TTC549 (cell line): Measurements from ENCODE around the gene DNAJC13.
"Not testable (repeated sequence)": the region's sequence is repeated elsewhere in the genome, so short reads cannot be mapped to it uniquely, and the experiment has no call there.

ENCODE experiments used
- FAIRE-seq: peaks from 2 replicates; lab custom pipeline; 2012; peaks lifted over from hg19 to GRCh38; lab: Jason Lieb, UNC

DNAJC13 gene, protein sequence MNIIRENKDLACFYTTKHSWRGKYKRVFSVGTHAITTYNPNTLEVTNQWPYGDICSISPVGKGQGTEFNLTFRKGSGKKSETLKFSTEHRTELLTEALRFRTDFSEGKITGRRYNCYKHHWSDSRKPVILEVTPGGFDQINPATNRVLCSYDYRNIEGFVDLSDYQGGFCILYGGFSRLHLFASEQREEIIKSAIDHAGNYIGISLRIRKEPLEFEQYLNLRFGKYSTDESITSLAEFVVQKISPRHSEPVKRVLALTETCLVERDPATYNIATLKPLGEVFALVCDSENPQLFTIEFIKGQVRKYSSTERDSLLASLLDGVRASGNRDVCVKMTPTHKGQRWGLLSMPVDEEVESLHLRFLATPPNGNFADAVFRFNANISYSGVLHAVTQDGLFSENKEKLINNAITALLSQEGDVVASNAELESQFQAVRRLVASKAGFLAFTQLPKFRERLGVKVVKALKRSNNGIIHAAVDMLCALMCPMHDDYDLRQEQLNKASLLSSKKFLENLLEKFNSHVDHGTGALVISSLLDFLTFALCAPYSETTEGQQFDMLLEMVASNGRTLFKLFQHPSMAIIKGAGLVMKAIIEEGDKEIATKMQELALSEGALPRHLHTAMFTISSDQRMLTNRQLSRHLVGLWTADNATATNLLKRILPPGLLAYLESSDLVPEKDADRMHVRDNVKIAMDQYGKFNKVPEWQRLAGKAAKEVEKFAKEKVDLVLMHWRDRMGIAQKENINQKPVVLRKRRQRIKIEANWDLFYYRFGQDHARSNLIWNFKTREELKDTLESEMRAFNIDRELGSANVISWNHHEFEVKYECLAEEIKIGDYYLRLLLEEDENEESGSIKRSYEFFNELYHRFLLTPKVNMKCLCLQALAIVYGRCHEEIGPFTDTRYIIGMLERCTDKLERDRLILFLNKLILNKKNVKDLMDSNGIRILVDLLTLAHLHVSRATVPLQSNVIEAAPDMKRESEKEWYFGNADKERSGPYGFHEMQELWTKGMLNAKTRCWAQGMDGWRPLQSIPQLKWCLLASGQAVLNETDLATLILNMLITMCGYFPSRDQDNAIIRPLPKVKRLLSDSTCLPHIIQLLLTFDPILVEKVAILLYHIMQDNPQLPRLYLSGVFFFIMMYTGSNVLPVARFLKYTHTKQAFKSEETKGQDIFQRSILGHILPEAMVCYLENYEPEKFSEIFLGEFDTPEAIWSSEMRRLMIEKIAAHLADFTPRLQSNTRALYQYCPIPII (N-terminal part only)

GRCh38 chr3:132416807-132417694 lies at the start of gene DNAJC13:
DNAJC13 (plus strand) TSS chr3:132417502; CDS start chr3:132434551, 17,049 bp downstream.
- no peak for FAIRE-seq

DNA sequence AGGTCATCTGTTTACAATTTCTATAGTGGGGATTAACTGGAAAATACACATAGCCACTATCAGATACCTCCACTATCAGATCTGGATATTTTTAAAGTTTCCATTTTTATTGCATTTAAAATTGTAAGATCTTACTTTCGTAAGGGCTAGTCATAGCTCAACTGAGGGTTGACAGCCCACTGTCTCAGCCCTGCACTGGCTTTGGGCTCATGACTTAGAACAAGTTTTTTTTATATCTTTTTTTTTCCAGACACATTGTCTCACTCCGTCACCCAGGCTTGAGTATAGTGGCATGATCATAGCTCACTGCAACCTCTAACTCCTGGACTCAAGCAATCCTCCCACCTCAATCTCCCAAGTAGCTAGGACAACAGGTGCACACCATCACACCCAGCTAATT lies 48.8 kb upstream of the DNAJC13 start:
- no peak for FAIRE-seq

DNA sequence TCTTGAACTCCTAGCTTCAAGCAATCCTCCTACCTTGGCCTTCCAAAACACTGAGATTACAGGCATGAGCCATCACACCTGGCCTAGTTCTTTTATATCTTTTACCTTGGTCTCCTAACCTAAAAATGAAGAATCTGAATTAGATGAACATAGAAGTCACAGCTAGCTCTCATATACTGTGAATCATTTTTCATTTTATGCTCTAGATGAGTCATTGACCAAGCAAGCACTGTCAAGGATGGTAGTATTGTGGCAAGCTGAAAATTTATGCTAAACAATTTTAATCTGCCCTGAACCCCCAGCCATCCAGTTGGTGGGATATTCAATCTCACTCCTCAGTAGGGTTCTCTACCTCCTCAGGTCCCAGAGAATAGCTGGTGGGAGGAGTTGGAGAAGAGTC lies 48.3 kb upstream of the DNAJC13 start:
- no peak for FAIRE-seq

- FAIRE-seq: not testable (repeated sequence)
These were observed 40.4 kb upstream of the DNAJC13 start for GRCh38 chr3:132376945-132377354.

DNA sequence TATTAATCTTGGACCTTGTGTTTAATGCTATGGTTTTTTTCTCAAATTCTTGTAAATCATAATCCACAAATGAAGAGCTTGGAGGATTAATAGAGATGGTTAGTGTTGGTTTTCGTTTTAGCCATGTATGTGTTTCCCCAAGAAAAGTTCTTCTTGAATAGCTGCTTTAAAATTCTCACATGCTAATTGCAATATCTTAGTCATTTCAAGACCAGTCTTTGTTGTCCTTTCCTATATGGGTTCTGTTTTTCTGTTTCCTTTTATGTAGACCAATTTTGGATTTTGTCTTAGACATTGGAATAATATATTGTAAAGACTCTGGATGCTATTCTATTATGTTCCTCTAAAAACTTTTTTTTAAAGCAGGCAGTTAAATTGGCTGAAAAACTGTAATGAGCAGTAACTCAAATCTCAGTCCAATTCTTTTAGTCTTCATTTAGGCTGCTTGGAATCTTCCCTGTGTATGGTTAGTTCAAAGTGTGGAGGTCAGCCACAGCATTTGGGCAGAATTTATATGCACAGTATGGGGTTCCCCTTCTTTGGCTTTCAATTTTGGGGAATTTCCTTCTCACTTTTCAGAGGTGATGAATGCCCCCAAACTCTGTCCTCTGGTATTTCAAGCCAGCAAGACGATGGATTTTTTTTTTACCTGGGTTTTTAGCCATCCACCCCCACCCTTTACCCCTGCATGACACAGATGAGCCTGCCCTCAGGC lies 39.1 kb upstream of the DNAJC13 start:
- FAIRE-seq: no peak

DNA sequence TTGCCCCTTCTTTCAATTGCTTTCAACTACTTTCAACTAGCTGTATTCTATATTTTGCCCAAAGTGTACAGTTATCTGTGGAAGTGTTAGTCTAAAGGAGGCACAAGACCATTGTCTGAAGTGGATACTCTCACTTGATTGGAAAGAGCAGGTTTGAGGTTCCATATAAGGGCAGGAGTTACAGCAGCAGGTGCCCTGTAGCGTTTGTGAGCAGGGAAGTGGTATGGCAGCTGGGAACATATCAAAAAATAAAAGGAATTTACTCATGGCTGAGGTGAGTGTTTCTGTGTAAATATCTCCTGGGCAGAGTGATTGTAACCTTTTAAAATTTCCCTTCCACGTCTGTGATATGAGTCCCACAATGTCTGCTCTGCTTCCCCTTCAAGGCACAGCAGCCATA lies 38.5 kb upstream of the DNAJC13 start:
- no peak for FAIRE-seq

DNA sequence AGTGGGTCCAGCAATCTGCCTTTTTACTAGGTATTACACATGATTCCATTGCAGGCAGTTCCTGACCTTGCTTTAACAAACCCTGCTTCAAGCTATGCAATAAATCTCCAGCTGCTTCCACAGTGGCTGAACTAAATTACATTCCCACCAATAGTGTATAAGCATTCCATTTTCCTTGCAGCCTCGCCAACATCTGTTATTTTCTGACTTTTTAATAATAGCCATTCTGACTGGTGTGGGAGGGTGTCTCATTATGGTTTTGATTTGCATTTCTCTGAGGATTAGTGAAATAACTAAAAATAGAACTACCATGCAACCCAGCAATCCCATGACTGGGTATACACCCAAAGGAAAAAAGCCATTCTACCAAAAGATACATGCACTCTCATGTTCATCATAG lies 36.4 kb upstream of the DNAJC13 start:
- FAIRE-seq: no peak

GRCh38 chr3:132381348-132381944 lies 35.9 kb upstream of the DNAJC13 start:
- FAIRE-seq: no peak

DNA sequence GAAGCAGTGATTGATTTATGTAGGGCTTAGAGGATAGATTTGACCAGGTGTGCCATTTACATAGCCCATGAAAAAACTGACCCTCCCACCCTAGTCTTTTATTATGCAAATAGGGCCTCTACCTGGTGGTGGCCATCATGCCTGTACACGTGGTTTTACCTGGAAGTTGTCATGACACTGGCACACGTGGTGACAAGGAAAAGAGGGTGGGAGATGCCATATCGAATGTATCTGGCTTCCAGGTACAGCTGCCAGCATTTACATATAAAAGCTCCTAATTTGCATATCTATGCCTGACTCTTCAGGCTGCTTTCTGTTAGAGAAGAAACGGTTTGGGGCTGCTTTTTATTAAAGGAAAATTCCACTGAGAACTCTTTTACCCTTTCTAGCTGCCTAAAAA lies 35.0 kb upstream of the DNAJC13 start:
- no peak for FAIRE-seq

DNA sequence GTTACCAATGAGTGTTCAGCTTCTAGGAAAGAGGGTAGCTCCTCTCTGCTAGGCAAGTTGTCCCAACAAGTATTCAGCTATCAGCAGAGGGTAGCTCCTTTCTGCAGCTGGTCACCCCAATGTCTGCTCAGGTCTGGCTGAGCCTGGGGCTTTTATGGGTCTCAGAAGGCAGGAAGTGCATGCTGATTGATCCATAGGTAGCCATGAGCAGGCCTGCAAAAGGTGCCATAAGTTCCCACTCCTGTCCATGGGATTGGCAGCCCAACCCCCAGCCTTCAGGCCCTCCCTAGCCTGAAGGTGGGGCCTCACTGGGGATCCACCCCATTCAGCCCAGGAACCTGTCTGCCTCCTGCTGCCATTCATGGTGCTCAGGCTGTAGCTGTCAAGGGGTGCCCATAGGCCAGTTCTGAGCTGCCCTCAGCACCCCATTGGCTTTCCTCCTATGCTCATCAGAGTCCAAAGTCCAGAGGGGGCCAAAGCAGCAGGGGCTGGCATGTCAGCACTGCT lies 34.6 kb upstream of the DNAJC13 start:
- no peak for FAIRE-seq

DNA sequence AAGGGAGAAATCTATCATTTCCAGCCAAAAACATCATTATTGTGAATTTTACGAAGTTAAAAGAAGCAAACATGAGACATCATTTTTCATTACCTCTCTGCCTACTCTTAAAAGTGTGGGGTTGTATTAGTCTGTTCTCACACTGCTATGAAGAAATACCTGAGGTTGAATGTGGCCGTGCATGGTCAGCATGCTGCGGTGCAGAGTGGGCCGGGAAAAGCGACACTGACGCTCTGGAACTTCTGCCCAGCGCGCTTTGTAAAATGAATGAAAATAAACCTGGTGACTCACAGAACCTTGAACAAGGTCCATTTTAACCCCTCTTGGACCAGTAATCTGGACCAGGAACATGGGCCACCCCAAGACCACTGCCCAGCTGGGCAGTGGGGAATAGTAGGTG lies 31.0 kb upstream of the DNAJC13 start:
- FAIRE-seq: no peak

GRCh38 chr3:132392675-132393074 lies 24.6 kb upstream of the DNAJC13 start:
- not testable (repeated sequence) for FAIRE-seq

DNA sequence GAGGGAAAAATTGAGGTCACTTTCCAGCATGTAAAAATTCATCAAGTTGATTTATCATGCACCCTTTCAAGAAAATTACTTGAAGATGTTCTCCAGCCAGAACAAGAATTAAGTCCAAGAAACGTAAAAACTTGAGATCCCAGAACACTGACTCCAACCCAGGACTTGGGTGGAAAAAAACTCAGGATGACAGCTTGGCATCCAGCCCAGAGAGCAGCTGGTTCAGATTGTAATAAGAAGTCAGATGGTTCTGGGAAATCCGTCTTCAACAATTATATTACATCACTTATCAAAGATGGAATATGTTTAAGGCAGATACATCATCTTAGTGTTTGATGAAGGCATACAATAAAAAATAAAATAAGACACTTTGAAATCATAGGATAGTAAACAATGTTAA lies 23.0 kb upstream of the DNAJC13 start:
- no peak for FAIRE-seq

GRCh38 chr3:132395126-132395525 lies 22.2 kb upstream of the DNAJC13 start:
- FAIRE-seq: no peak

DNA sequence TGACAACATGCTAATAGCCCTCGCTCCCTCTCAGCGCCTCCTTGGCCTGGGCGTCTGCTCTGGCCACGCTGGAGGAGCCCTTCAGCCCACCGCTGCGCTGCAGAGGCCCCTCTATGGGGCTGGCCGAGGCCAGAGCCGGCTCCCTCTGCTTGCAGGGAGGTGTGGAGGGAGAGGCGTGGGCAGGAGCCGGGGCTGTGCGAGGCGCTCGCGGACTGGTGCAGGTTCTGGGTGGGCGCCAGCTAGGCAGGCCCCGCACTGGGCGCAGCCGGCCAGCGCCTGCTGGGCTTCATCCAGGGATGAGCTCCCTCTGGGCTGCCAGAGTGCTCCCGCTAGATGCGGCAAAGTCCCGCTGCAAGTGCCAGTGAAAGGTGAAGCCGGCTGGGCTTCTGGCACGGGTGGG lies 21.0 kb upstream of the DNAJC13 start:
- FAIRE-seq: no peak

GRCh38 chr3:132396776-132397175 lies 20.5 kb upstream of the DNAJC13 start:
- not testable (repeated sequence) for FAIRE-seq

DNA sequence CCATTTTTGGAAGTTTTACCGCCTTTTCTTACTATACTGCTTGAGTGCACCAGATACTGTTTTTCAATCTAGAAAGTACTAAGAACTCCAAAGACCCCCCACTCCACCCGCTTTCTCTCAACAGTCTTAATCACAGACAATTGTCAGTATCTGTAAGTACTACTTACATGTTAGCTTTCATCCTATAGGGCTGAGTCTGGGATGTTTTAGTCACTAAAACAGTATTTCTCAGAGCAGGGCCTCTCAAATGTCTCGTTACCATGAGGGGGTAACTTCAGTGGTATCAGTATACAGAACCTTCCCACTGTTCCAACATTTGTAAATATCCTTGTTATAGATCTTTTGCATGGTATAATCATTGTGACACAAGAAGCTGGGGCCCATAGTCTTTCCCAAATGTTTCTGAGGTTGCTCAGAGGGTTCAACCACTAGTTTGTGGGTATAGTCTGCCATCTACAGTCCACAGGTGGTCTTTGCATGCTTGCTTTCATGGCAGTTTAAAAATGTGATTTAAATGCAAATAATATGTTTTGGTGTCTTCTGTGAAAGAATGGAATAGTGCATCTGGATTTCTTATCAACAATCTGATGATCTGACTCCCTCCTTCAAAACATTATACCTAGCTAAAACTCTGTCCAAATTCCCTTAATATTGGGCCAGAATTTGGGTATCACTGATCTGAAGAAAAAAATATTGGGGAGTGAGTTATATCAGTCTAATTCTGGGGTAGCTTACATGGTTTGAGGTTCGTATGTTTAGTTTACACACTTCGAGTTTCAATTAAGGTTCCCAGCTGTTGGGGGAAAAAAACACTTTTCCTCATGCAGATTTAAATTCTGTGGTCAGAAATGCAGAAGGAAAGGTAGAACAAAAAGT lies 18.0 kb upstream of the DNAJC13 start:
- FAIRE-seq: peak; percentile 80

- no peak for FAIRE-seq
These were observed 16.0 kb upstream of the DNAJC13 start for GRCh38 chr3:132401255-132401654.

GRCh38 chr3:132404276-132404675 lies 13.0 kb upstream of the DNAJC13 start:
- no peak for FAIRE-seq
